Measurements from ENCODE around the gene SRSF12. TPM values are rescaled to one million over a fixed set of nuclear protein-coding genes. Genes with fewer than 3 reads are reported as not detected.

Gene SRSF12
- total RNA-seq, 4 donors from 2014 or later: 0.19 to 0.44 (median 0.38) TPM

GRCh38 chr6:89111933-89112332, 5.9 kb downstream of the SRSF12 start:
- TF ChIP-seq POLR2A (IDR thresholded peaks at IDR 0.05) (no peak), CTCF (IDR thresholded peaks at IDR 0.05) (no peak)
- no peaks in the 10 kb centered on the region for H3K27me3 ChIP-seq
- WGBS, 2 donors: 77 to 89% methylated on average over 9 of the region's 9 CpGs
- no peaks in the 10 kb centered on the region for H3K9me3 ChIP-seq
- no peak overlapping the region for H3K4me3 ChIP-seq
- H3K36me3 ChIP-seq: no peaks in the 10 kb centered on the region
- H3K4me1 ChIP-seq: peaks cover 0 to 5% (median 3%) of the 10 kb centered on the region in 3 donors
- DNase-seq: no peak
- H3K27ac ChIP-seq: no peak overlapping the region
- intact Hi-C loops (cut with DNase I): loop anchor here (10.0 kb wide), 1 partner anchor 127 kb away; no protein-coding TSS in a partner anchor

- WGBS, 2 donors: 66 to 73% methylated on average over 2 to 3 of the region's 3 CpGs
- H3K27ac ChIP-seq: no peak overlapping the region
- no peaks in the 10 kb centered on the region for H3K27me3 ChIP-seq
- no peaks in the 10 kb centered on the region for H3K4me1 ChIP-seq
- no peak for TF ChIP-seq CTCF (IDR thresholded peaks at IDR 0.05)
- no peak for TF ChIP-seq POLR2A (IDR thresholded peaks at IDR 0.05)
- DNase-seq: no peak
- intact Hi-C loops (cut with DNase I): loop anchor here (10.0 kb wide), 1 partner anchor 125 kb away; no protein-coding TSS in a partner anchor
- H3K4me3 ChIP-seq: no peak overlapping the region
- H3K9me3 ChIP-seq: no peaks in the 10 kb centered on the region
- H3K36me3 ChIP-seq: no peaks in the 10 kb centered on the region
Observed at GRCh38 chr6:89110284-89110683, 7.6 kb downstream of the SRSF12 start.

GRCh38 chr6:89100114-89100513, 17.8 kb downstream of the SRSF12 start:
- H3K4me3 ChIP-seq: no peak overlapping the region
- DNase-seq: no peak
- intact Hi-C loops (cut with DNase I): no loop called here
- no peak for TF ChIP-seq CTCF (IDR thresholded peaks at IDR 0.05)
- TF ChIP-seq POLR2A (IDR thresholded peaks at IDR 0.05): no peak
- WGBS, 2 donors: 88 to 97% methylated on average over 2 of the region's 2 CpGs
- no peaks in the 10 kb centered on the region for H3K36me3 ChIP-seq
- H3K4me1 ChIP-seq: no peaks in the 10 kb centered on the region
- H3K27ac ChIP-seq: no peak overlapping the region
- no peaks in the 10 kb centered on the region for H3K9me3 ChIP-seq
- no peaks in the 10 kb centered on the region for H3K27me3 ChIP-seq

GRCh38 chr6:89098461-89098860, 19.4 kb downstream of the SRSF12 start:
- Histone ChIP-seq H3K36me3 (no peaks in the 10 kb centered on the region), H3K4me1 (no peaks in the 10 kb centered on the region), H3K4me3 (no peak overlapping the region), H3K27me3 (no peaks in the 10 kb centered on the region), H3K9me3 (no peaks in the 10 kb centered on the region), H3K27ac (no peak overlapping the region)
- no peak for TF ChIP-seq CTCF (IDR thresholded peaks at IDR 0.05)
- TF ChIP-seq POLR2A (IDR thresholded peaks at IDR 0.05): no peak
- 76 to 79% methylated on average over 8 of the region's 8 CpGs for WGBS, 2 donors
- DNase-seq: no peak
- intact Hi-C loops (cut with DNase I): no loop called here

- Histone ChIP-seq H3K27me3 (no peaks in the 10 kb centered on the region), H3K36me3 (peaks cover 0 to 27% (median 11%) of the 10 kb centered on the region in 3 donors), H3K27ac (no peak overlapping the region), H3K9me3 (no peaks in the 10 kb centered on the region), H3K4me3 (no peak overlapping the region), H3K4me1 (peaks cover 12 to 50% (median 24%) of the 10 kb centered on the region in 3 donors)
- TF ChIP-seq CTCF (IDR thresholded peaks at IDR 0.05) (no peak), POLR2A (IDR thresholded peaks at IDR 0.05) (no peak)
- WGBS, 2 donors: 46 to 92% methylated on average over 1 of the region's 1 CpG
- intact Hi-C loops (cut with DNase I): no loop called here
- DNase-seq: no peak
Observed at GRCh38 chr6:89087881-89088280, 30.0 kb downstream of the SRSF12 start.

Measured in esophagus squamous epithelium (tissue), 5 donors.